Measurements from ENCODE around the gene OPRD1.
"Not testable (repeated sequence)": the region's sequence is repeated elsewhere in the genome, so short reads cannot be mapped to it uniquely, and the experiment has no call there.

Gene OPRD1

DNA sequence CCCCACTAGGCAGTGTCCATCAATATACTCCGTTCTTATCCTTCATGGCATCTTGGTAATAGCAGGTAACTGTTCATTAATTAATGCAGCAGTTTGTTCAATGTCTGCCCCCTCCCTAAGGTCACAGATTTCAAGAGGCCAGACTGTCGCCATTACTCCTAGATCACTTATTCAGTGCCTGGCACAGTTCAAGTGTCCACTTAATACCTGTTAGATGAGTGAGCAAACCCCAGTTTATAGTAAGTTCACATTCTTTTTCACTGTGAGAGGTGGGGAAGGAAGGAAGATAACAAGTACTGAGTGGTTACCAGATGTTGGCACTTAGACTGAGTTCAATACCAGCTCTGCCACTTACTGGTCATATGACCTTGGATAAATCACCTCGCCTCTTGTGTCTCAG lies 36.4 kb downstream of the OPRD1 start:
- DNase-seq = peak in 1 of 3 experiments; percentile 16

DNA sequence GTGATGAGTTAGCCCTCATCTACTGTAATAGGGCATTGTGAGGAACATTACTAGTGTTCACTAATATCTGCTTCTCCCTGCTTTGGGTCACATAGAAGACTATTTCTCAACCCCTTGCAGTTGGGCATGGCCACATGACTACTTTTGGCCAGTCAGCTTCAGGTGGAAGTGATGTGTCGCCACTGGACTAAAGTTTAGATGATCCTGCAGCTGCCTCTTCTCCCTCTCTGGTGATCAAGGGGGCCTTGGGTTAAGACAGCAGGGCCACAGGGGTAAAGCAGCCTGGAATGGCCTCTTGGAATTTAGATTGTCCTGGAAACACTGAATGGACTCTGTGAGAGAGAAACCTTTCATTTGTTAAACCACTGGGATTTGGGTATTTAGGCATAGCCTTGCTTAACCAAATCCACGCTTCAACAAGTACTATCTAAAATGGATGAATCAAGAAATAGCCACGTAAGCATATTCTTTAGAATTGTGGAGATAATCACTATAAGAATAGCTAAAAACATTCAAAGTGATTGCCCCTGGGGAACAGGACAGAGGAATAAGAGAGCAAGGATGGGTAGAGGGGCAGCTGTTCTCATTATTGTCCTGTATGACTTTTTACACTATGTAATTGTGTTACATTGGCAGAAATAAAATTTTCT lies 41.2 kb downstream of the OPRD1 start:
- no peak for DNase-seq

DNA sequence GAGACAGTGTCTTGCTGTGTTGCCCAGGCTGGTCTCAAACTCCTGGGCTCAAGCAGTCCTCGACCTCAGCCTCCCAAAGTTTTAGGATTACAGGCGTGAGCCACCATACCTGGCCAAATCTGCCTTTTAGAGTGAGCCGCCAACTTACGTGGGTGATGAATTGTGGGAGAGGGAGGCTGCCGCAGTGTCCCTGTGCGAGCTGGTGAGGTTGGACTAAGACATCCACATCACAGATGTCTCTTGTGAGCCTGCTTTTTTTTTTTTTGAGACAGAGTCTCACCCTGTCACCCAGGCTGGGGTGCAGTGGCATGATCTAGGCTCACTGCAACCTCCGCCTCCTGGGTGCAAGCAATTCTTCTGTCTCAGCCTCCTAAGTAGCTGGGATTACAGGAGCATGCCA lies 42.4 kb downstream of the OPRD1 start:
- not testable (repeated sequence) for DNase-seq

DNA sequence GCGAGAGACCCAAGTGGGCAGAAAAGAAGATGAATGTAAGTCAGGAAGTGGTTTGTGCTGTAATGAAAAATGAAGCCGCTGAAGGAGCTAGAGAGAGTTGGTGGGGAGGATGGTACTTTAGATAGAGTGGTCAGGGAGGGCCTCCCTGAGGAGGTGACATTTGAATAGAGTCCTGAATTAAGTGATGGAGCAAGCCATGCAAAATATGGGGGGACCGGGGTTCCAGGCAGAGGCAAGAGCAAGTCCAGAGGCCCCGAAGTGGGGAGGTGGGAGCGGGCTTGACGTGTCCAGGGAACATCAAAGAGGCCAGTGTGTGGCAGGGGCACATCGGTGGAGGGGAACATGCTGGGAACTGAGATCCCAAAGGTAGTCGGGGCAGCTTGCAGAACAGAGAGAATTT lies 43.1 kb downstream of the OPRD1 start:
- DNase-seq = no peak

DNA sequence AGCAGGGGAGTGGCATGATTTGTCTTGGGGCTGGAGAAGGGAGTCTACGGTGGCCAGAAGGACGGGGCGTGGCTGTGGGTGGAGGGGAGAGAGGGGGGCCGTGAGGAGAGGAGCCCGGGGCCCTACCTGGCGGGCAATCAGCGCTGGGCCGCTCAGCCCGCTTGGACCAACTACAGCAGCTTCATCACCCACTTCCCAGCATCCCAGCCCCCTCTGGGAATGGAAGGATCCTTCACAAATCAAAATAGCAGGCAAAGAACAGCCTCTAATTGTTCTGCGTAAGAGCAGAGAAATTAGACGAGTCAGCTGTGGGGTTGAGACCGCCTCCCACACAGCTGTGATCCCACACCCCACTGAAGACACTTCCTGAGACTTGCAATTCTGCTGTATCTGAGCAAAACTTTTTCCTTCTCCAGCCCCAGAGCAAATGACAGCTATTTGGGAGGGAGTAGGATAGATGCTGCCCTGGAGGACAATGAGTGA lies 43.5 kb downstream of the OPRD1 start:
- DNase-seq = peak in 1 of 3 experiments; percentile 24

DNA sequence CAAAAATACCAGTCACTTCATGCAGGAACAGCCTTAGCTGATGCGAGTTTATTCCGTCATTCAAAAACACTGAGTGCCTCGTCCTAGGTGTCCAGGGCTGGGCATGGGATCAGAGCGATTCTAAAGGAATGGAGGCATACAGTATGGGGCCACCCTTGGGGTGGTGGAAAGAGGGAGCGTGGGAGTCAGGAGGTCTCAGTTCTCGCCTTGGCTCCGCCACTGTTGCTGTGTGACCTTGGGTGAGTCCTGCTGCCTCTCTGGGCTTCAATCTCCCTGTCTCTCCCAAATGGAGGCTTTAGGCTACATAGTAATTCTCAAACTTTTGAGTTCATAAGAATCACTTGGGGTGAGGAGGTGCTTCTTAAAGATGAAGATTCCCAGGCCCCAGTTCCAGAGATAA lies 44.0 kb downstream of the OPRD1 start:
- DNase-seq = no peak

DNA sequence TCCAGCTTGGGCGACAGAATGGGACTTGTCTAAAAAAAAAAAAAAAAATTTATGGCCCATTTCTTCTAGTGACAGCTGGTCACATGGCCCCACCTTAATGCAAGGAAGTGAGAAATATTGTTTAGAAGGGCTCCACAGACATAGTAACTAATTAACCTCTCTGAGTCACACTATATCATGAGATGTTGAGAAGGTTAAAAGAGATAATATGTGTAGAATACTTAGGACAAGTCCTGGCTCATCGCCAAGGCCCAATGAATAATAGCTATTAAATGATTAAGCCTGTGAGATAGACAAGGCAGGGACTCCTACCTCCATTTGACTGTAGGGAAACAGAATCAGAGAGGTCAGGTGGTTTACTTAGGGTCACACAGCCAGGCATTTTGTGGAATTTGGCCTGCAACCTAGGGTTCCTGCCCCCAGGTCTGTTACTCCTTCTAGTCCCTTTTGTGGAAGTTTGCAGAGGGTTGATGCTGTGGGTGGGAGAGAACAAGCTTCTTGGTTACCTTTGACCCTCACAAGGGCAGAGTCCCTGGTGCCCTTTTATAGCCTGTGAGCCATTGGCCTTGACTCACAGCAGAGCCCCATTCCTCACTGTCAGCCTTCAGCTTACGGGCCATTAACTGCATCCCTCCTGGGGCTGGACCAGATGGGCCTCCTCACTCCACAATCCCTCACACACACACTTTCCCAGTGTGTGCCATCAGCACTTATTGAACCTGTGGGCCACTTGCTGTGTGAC lies 48.5 kb downstream of the OPRD1 start:
- DNase-seq = peak in 2 of 3 experiments; percentile 15 to 72

DNA sequence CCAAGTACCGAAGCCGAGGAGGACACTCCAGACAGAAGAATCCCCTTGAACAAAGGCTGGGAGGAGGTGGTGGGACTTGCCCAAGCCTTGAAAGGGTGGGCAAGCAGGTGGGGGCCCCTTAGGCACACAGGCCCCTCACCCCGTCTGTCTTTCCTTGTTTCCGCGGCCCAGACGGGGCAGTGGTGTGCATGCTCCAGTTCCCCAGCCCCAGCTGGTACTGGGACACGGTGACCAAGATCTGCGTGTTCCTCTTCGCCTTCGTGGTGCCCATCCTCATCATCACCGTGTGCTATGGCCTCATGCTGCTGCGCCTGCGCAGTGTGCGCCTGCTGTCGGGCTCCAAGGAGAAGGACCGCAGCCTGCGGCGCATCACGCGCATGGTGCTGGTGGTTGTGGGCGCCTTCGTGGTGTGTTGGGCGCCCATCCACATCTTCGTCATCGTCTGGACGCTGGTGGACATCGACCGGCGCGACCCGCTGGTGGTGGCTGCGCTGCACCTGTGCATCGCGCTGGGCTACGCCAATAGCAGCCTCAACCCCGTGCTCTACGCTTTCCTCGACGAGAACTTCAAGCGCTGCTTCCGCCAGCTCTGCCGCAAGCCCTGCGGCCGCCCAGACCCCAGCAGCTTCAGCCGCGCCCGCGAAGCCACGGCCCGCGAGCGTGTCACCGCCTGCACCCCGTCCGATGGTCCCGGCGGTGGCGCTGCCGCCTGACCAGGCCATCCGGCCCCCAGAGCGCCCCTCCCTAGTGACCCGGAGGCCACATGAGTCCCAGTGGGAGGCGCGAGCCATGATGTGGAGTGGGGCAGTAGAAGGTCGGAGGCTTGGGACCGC lies 50.8 kb downstream of the OPRD1 start:
- no peak for DNase-seq

DNA sequence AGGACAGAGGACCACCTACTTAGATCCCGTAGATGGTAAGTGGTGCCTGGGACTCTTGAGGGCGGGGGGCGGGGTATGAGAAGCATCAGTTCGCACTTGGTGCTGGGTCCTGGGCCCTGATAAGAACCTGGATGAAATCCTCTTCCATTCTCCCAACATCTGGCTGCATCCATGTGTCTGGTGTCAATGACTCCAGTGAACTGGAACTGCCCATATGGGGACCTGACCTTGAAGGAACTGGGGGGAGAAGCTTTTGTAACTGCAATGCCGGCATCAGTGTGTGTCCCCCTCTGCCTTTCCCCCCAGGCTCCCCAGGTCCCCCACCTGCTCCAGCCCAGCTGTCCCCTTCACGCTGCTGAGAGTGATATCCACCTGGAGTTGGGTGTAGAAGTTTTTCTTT lies 52.7 kb downstream of the OPRD1 start:
- DNase-seq = no peak

DNA sequence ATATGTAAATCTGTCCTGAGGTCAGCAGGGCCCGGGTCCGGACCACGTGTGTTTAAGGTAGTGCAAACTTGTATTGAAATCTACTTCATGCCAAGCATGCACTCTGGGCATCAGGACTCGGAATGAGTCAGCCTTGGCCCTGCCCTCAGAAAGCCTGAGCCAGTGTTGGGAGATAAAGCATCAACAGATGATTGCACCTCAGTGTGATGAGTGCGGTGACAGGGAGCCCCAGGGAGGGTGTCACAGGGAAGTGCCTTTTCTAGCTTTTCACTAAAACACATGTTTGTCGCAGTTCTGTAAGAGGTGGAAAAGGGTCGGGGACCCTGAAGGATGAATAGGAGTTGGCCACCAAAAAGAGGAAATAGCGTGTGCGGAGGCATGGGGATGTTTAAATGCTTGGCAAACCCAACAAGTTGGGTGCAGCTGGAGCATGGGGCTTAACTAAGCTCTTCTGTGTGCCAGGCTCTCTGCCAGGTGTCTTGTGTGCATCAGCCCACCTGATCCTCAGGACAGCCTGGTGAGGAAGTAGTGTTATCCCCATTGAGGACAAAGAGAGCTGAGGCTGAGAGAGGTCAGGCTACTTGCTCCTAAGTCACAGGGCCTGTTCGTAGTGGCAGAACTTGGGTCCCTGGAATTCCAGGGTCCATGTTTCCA lies 54.2 kb downstream of the OPRD1 start:
- no peak for DNase-seq

DNA sequence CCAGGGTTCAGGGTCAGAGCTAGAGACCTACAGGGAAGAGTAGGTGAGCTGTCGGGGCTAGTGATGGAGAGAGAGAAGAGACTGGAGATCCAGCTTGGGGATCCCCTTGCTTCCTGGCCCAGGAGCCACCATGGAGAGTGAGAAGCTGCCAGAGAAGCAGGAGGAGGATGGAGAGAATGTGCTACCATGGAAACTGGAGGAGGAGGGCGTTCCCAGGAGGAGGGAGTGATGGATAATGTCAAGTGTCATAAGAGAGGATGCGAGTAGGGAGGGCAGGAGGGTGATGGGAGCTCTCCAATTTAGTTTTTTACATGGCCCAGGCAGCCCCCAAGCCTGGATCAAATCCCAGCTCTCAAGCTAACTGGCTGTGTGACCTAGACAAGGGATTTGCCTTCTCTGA lies 55.9 kb downstream of the OPRD1 start:
- DNase-seq = no peak

DNA sequence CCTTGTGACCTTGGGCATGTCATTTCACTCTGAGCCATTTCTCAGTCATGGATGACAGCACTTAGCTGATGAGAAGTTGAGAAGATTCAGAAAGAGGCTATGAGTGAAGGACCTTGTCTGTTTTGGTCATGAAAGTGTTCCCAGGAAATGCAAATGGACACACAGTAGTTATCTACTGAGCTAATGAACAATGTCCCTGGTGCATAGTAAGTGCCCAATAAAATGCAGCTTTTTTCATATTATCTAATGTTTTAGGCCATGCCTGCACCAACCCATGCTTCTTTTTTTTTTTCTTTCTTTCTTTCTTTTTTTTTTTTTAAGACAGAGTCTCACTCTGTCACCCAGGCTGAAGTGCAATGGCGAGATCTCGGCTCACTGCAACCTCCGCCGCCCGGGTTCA lies 58.0 kb downstream of the OPRD1 start:
- DNase-seq = no peak

DNA sequence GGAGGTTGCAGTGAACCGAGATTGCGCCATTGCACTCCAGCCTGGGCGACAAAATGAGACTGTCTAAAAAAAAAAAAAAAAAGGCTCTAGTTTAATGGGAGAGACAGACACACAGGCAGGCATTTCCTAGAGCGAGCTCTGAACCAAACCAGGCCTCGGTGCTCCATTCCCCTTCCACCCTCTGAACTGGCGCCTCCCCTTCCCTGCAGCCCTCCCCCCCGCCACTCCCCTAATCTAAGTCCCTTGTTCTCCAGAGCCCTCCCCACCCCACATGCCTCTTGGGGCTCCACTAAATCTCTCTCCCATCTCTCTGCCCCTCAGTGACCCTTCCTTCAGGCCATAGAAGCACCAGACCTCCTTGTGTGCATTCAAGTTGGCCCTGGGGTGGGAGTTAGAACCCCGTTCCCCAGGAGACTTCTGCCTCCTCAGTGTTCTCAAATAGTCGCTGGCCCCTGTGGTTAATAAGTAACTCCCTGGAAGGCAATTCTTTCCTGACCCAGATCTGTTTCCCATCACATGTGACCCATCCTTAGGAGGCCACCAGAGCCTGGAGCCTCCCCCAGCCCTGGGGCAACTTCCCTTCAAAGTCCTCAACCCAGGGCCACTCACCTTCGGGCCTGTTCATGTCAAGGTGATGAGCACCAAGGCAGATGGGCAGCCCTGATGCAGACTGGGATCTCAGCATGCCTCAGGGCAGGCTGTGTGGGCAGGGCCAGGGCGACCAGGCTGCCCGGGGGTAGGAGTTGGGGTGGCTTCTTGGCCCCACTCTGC lies 59.8 kb downstream of the OPRD1 start:
- no peak for DNase-seq

DNA sequence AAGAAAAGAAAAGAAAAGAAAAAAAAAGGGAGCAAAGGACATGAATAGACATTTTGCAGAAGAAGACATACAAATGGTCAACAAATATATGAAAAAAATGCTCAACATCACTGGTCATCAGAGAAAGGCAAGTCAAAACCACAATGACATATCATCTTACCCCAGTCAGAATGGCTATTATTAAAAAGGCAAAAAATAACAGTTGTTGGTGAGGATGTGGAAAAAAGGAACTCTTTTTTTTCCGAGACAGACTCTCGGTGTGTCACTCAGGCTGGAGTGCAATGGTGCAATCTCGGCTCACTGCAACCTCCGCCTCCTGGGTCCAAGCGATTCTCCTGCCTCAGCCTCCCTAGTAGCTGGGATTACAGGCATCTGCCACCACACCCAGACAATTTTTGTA lies 63.2 kb downstream of the OPRD1 start:
- DNase-seq = not testable (repeated sequence)

DNA sequence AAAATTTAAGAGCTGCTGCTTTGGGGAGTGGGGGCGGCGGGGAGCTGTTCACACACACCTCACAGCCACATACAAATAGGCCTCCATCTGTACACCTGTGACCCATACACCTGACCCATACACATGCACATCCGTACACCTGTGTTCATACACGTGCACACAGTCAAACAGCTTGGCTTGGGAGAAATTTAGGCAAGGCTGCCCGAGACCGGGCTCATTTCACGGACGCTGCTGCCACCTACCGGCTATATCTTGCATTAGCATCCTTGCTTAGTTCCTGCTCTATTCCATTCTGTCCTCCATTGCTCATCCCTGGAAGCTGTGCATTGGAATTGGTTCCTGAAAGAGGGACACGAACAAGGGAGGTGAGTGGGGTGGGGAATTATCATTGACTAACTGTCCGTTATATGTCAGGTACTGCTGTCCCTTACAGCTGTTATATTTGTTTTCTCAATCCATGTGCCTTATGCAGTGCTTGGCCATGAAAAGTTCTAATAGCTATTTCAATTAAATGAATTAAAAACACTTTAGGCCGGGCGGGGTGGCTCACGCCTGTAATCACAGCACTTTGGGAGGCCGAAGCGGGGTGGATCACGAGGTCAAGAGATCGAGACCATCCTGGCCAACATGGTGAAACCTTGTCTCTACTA lies 65.3 kb downstream of the OPRD1 start:
- peak; percentile 70 to 87 (median 85) for DNase-seq

DNA sequence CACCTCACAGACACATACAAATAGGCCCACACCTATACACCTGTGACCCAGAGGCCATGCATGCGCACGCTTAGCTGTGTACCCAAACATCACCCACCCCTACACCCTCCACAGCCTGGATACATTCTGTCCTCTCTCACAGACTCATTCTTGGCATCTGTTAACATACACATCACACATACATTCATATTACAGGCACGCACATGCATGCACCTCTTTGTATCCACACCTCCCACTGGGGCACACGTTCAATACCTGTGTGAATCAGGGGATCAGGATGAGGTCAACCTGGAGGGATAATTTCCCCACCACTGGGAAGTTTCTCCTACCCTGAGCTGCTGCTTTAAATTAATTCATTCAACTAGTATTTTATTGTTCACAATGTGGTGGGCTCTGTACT lies 66.8 kb downstream of the OPRD1 start:
- DNase-seq = no peak

DNA sequence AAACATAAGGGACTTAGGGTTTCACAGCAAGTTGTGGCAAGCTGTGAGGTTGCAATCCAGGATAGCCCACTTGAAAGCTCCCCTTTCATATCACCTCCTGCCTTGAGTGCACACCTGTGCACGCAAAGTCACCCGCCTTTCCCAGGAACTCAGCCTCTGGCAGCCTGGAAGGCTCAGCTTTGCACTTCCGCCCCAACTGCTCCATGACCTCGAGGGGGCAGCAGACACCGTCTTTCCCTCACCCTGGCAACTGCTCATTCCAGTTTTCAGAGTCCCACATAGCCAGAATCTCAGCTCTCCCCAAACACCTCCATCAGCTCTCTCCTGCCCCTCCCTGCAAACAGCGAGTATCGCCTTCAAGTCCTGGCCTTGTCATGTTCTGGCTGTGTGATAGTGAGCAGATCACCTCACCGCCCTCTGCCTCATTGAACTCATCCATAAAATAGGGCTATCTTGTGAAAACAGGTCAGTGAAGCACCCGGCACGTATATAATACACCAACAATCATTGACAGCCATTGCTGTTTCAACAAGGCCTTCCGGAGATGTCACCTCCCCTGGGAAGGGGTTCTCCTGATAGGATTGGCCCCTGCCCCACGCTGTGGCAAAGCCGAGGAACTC lies 70.1 kb downstream of the OPRD1 start:
- peak; percentile 86 to 94 (median 86) for DNase-seq

DNA sequence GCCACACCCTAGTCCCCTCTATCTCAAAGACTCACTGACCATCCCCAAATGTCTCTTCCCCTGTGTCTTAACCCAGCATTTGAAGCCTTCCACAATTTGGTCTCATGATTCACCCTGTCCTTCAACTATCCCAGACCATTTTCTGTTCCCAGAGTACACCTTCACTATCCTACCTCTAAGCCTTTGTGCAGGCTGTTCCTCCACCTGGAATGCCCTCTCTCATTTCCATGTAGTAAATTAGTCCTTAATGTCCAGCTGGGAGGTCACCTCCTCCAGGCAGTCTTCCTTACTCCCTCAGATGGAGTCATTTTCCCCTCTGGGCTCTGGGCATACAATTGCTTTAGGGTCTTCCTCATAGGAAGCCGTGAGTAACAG lies 71.3 kb downstream of the OPRD1 start:
- DNase-seq = no peak

DNA sequence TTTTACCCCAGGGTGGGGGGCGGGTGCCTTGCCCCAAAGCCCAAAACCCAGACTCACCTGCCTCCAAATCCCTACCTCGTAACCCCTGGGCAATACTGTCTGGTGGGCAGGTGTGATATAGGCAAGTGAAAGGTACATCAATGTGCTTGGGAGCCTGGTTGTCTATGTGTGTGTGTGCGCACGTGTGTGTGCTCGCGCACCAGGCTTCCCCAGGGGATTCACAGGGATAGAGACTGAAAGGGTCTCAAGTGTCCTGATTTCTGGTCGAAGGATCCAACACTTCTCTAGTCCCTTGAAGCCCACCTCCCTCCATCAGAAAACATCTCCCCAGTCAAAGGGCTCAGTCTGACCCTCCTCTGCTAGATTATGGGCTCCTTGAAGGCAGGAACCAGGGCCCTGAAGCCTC lies 73.5 kb downstream of the OPRD1 start:
- no peak for DNase-seq

DNA sequence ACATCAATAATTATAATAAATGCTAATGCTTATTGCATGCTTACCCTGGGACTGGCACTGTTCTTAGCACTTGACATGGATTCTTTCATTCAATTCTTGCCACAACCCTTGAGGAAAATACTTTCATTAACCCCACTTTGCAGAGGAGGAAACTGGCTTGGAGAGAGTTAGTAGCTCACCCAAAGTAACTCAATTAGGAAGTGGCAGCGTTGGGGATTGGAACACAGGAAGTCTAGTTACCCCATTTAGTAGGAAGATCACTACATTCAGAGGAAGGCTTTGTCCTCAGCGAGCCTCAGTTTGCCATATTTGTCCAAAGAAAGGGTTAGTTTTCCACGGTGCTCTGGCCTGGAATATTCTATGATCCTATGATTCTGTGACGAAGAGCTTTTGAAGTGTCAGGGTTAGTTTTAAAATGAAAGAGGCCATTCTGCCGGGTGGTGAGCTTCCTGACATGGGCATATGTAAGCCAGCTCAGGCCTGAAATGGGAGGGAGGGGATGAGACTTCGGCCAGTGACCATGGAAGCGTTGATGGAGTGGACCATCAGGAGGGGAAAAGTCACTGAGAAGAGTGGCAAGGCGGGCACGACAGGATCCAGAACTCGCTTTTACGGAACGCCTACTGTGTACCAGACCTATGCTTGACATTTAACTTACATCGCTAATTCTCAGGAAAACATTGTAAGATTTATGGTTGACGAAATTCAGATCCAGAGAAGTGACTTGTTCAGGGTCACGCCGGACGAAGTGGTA lies 74.2 kb downstream of the OPRD1 start:
- DNase-seq = no peak
